HepG2 (cell line): Measurements from ENCODE around the gene ATP6V1G2. TPM values are rescaled to one million over a fixed set of nuclear protein-coding genes. Genes with fewer than 3 reads are reported as not detected.

Source experiments
- CBX2 ChIP-seq, 2 experiments: fragments of 200-600 bp in 1 of 2; sonication (generic); formaldehyde crosslinking in 1 of 2; IDR thresholded peaks; 2 replicates each; pipeline versions ENCODE4 v1.7.0 to v1.8.1; 2018 to 2022; ENCODE audit warnings: low read depth in 2 of 2, low read length in 1 of 2, mild to moderate bottlenecking in 1 of 2, missing genetic modification reagents in 1 of 2
- ETV5 ChIP-seq: IDR thresholded peaks from 2 replicates; pipeline ENCODE4 v1.6.1; 2018; ENCODE audit warnings: missing biosample characterization, missing genetic modification reagents, inconsistent platforms, borderline replicate concordance
- HNRNPH1 ChIP-seq: fragments of 200-400 bp; formaldehyde crosslinking; optimal IDR thresholded peaks from 2 replicates; pipeline ENCODE3; 2017; ENCODE audit warnings: mild to moderate bottlenecking, low read depth, low read length
- HOXA5 ChIP-seq: sonication (generic); formaldehyde crosslinking; IDR thresholded peaks from 2 replicates; pipeline ENCODE4 v1.4.0; 2020; ENCODE audit warnings: missing genetic modification reagents
- HOXA9 ChIP-seq: sonication (generic); formaldehyde crosslinking; IDR thresholded peaks from 2 replicates; pipeline ENCODE4 v1.8.1; 2022; ENCODE audit warnings: missing genetic modification reagents, mild to moderate bottlenecking, moderate library complexity, borderline replicate concordance
- MIER2 ChIP-seq: IDR thresholded peaks from 2 replicates; pipeline ENCODE4 v1.6.1; 2016; ENCODE audit warnings: missing biosample characterization, missing genetic modification reagents
- POLR2A ChIP-seq, 2 experiments: IDR thresholded peaks; 2 replicates each; pipeline ENCODE4 v1.6.1; 2011; ENCODE audit warnings: low read depth in 2 of 2, low read length in 2 of 2, mild to moderate bottlenecking in 1 of 2, moderate library complexity in 1 of 2; ENCODE audit not compliant: insufficient read depth in 1 of 2
- POLR2AphosphoS5 ChIP-seq: IDR thresholded peaks from 2 replicates; pipeline ENCODE4 v1.6.1; 2012; ENCODE audit warnings: low read depth, low read length
- RBM39 ChIP-seq: fragments of 200-400 bp; formaldehyde crosslinking; IDR thresholded peaks from one replicate; pipeline ENCODE4 v1.6.1; 2018; ENCODE audit warnings: antibody characterized with exemption, mild to moderate bottlenecking, low read depth, low read length; ENCODE audit not compliant: poor library complexity, severe bottlenecking
- SMAD1 ChIP-seq: sonication (generic); formaldehyde crosslinking; IDR thresholded peaks from 2 replicates; pipeline ENCODE4 v1.4.0; 2020; ENCODE audit warnings: missing genetic modification reagents, low read depth, mild to moderate bottlenecking, borderline replicate concordance
- SMC3 ChIP-seq: IDR thresholded peaks from 2 replicates; pipeline ENCODE4 v1.6.1; 2011; ENCODE audit warnings: low read length, improper control_type of control experiment
- SSRP1 ChIP-seq: IDR thresholded peaks from 2 replicates; pipeline ENCODE4 v1.6.1; 2016; ENCODE audit warnings: control low read depth
- TBP ChIP-seq: sonication (generic); formaldehyde crosslinking; IDR thresholded peaks from 2 replicates; pipeline ENCODE4 v1.5.0; 2020; ENCODE audit warnings: missing genetic modification reagents
- TEAD2 ChIP-seq: sonication (generic); formaldehyde crosslinking; IDR thresholded peaks from 2 replicates; pipeline ENCODE4 v1.9.0; 2021; ENCODE audit warnings: missing genetic modification reagents
- TFDP2 ChIP-seq: sonication (generic); formaldehyde crosslinking; IDR thresholded peaks from 2 replicates; pipeline ENCODE4 v1.4.0; 2020; ENCODE audit warnings: missing genetic modification reagents
- TGIF2 ChIP-seq: IDR thresholded peaks from 2 replicates; pipeline ENCODE4 v1.6.1; 2016; ENCODE audit warnings: control low read depth, missing compliant biosample characterization
- TRIM24 ChIP-seq: sonication (generic); formaldehyde crosslinking; IDR thresholded peaks from 2 replicates; pipeline ENCODE4 v1.8.0; 2022; ENCODE audit warnings: mild to moderate bottlenecking, missing genetic modification reagents
- ZFX ChIP-seq: sonication (generic); formaldehyde crosslinking; IDR thresholded peaks from 2 replicates; pipeline ENCODE4 v1.4.0; 2020; ENCODE audit warnings: mild to moderate bottlenecking, low read depth, missing genetic modification reagents, moderate library complexity
- ZNF20 ChIP-seq: sonication (generic); formaldehyde crosslinking; IDR thresholded peaks from 2 replicates; pipeline ENCODE4 v1.4.0; 2020; ENCODE audit warnings: mild to moderate bottlenecking, moderate library complexity, missing genetic modification reagents
- ZNF235 ChIP-seq: sonication (generic); formaldehyde crosslinking; IDR thresholded peaks from 2 replicates; pipeline ENCODE4 v1.8.1; 2023; ENCODE audit warnings: mild to moderate bottlenecking, missing genetic modification reagents, borderline replicate concordance
- ZNF431 ChIP-seq: sonication (generic); formaldehyde crosslinking; IDR thresholded peaks from 2 replicates; pipeline ENCODE4 v1.9.0; 2022; ENCODE audit warnings: missing genetic modification reagents, low read depth, mild to moderate bottlenecking, borderline replicate concordance
- ZNF501 ChIP-seq: sonication (generic); formaldehyde crosslinking; IDR thresholded peaks from 2 replicates; pipeline ENCODE4 v1.5.1; 2020; ENCODE audit warnings: mild to moderate bottlenecking, moderate library complexity, missing genetic modification reagents
- ZNF572 ChIP-seq: sonication (generic); formaldehyde crosslinking; IDR thresholded peaks from 2 replicates; pipeline ENCODE4 v1.5.1; 2020; ENCODE audit warnings: mild to moderate bottlenecking, missing genetic modification reagents
- ZNF687 ChIP-seq: sonication (generic); formaldehyde crosslinking; IDR thresholded peaks from 2 replicates; pipeline ENCODE4 v1.5.1; 2020; ENCODE audit warnings: mild to moderate bottlenecking, missing genetic modification reagents, moderate library complexity
- ZNF816 ChIP-seq: sonication (generic); formaldehyde crosslinking; IDR thresholded peaks from 2 replicates; pipeline ENCODE4 v1.8.0; 2022; ENCODE audit warnings: missing genetic modification reagents, mild to moderate bottlenecking, borderline replicate concordance
- polyA plus RNA-seq, 8 experiments: library from polyadenylated mRNA; depleted of rRNA in 3 of 8; stranded (reverse) in 7 of 8; unstranded in 1 of 8; fragments of >200 nt; fragmentation: Illumina TruSeq in 4 of 8; extraction: Trizol in 4 of 8; gene quantifications; 2 replicates each; pipeline versions ENCODE4 v1.2.1 to v1.2.3, GENCODE V29; 2011 to 2016; ENCODE audit warnings: low read depth in 4 of 8, missing spikeins in 1 of 8, mixed read lengths in 1 of 8; ENCODE audit not compliant: insufficient read depth in 1 of 8
- total RNA-seq, 5 experiments: library from RNA; depleted of rRNA; stranded (reverse); fragments of >200 nt; fragmentation: Illumina TruSeq; extraction: Trizol; gene quantifications; 2 replicates each; pipeline ENCODE4 v1.2.3, GENCODE V29; 2016; ENCODE audit warnings: low read depth in 1 of 5

ATP6V1G2 gene
- total and polyA plus RNA-seq, 2 of the 13 experiments (the other 11 are each of a cell fraction or from before 2014, with no cell fraction given): 0.27 to 0.83 TPM

- TF ChIP-seq CBX2 (IDR thresholded peaks at IDR 0.05; ENCODE audit: low read depth, low read length): no peak
- TF ChIP-seq CBX2 (CRISPR knock-in tag; IDR thresholded peaks at IDR 0.05; ENCODE audit: low read depth): no peak
- TF ChIP-seq SMAD1 (CRISPR knock-in tag): no peak
- no peak for TF ChIP-seq HOXA9
- peak; percentile 64; the same call in 1 of the 2 replicates for TF ChIP-seq ZFX (CRISPR knock-in tag)
- no peak for TF ChIP-seq MIER2 (CRISPR knock-in tag)
- TF ChIP-seq TRIM24 (CRISPR knock-in tag): no peak
- TF ChIP-seq ZNF235 (CRISPR knock-in tag): no peak
- peak; percentile 63 for TF ChIP-seq ZNF687 (CRISPR knock-in tag)
- peak; percentile 36 for TF ChIP-seq HNRNPH1
- no peak for TF ChIP-seq SMC3
- TF ChIP-seq TFDP2 (CRISPR knock-in tag): no peak
- 0 out of 2 replicates have a peak, but pooled peaks have one; percentile 47 for TF ChIP-seq TEAD2 (CRISPR knock-in tag)
- TF ChIP-seq POLR2A (IDR thresholded peaks at IDR 0.05; ENCODE audit: insufficient read depth in 1 of 2, low read depth in 2 of 2, low read length in 2 of 2): peak in 1 of 2 experiments; percentile 61; a peak in 1 of 4 replicates
- no peak for TF ChIP-seq TBP (CRISPR knock-in tag)
- TF ChIP-seq ZNF816: peak; percentile 36; the same call in 1 of the 2 replicates
- TF ChIP-seq ZNF20 (CRISPR knock-in tag): no peak
- peak; percentile 20; the same call in 1 of the 2 replicates for TF ChIP-seq SSRP1
- 0 out of 2 replicates have a peak, but pooled peaks have one; percentile 16 for TF ChIP-seq ZNF501 (CRISPR knock-in tag)
- TF ChIP-seq RBM39: no peak
- 0 out of 2 replicates have a peak, but pooled peaks have one; percentile 55 for TF ChIP-seq TGIF2 (CRISPR knock-in tag)
- peak; percentile 55; the same call in 1 of the 2 replicates for TF ChIP-seq ZNF572 (CRISPR knock-in tag)
- TF ChIP-seq POLR2AphosphoS5: peak; percentile 58; the same call in 1 of the 2 replicates
- TF ChIP-seq ZNF431 (CRISPR knock-in tag): peak; percentile 20; the same call in 1 of the 2 replicates
- no peak for TF ChIP-seq ETV5
- TF ChIP-seq HOXA5 (CRISPR knock-in tag): 0 out of 2 replicates have a peak, but pooled peaks have one; percentile 13
These were observed 16.9 kb downstream of the ATP6V1G2 start (continued) for GRCh38 chr6:31529329-31530150.
